HCT116 (cell line): Measurements from ENCODE around the gene RASAL2.

ENCODE experiments used
- EGR1 ChIP-seq: IDR thresholded peaks from 2 replicates; pipeline ENCODE4 v1.6.1; 2012; ENCODE audit warnings: low read depth
- EZH2 ChIP-seq: fragments of 200-600 bp; sonication (generic); IDR thresholded peaks from 2 replicates; pipeline ENCODE4 v1.6.1; 2017; ENCODE audit warnings: antibody characterized with exemption, mixed run types
- EZH2phosphoT487 ChIP-seq: fragments of 200-600 bp; IDR thresholded peaks from 2 replicates; pipeline ENCODE4 v1.6.1; 2018; ENCODE audit warnings: antibody characterized with exemption, borderline replicate concordance
- POLR2A ChIP-seq: IDR thresholded peaks from 2 replicates; pipeline ENCODE4 v1.7.0; 2011; ENCODE audit warnings: borderline replicate concordance; ENCODE audit not compliant: insufficient read depth, insufficient read length; ENCODE audit errors: extremely low read depth
- POLR2AphosphoS5 ChIP-seq: IDR thresholded peaks from 2 replicates; pipeline ENCODE4 v1.6.1; 2011; ENCODE audit warnings: mild to moderate bottlenecking, low read depth, low read length, moderate library complexity
- SP1 ChIP-seq: IDR thresholded peaks from 2 replicates; pipeline ENCODE4 v1.6.1; 2012; ENCODE audit warnings: low read depth
- TCF7L2 ChIP-seq: IDR thresholded peaks from 2 replicates; pipeline ENCODE4 v1.7.0; 2011; ENCODE audit warnings: borderline replicate concordance, inconsistent platforms; ENCODE audit not compliant: insufficient read depth, insufficient read length; ENCODE audit errors: extremely low read depth
- YY1 ChIP-seq: IDR thresholded peaks from 2 replicates; pipeline ENCODE4 v1.6.1; 2011; ENCODE audit warnings: low read length, low read depth, moderate library complexity, mild to moderate bottlenecking; ENCODE audit not compliant: insufficient replicate concordance; ENCODE audit errors: extremely low read depth
- ZNF274 ChIP-seq: fragments of 200-500 bp; sonication (Bioruptor generic); IDR thresholded peaks from 2 replicates; pipeline ENCODE4 v1.6.1; 2014; ENCODE audit warnings: mild to moderate bottlenecking, low read depth, low read length, inconsistent platforms
- TF ChIP-seq, protein P1 (sequence below), 3 experiments: fragments of 200-600 bp in 1 of 3; sonication (generic) in 1 of 3; IDR thresholded peaks in 2 of 3; conservative IDR thresholded peaks in 1 of 3; 2 replicates each; pipeline ENCODE4 v1.5.1; 2012 to 2017; ENCODE audit warnings: low read depth in 2 of 3, low read length in 2 of 3, antibody characterized with exemption in 1 of 3, borderline replicate concordance in 1 of 3, control low read depth in 1 of 3, mild to moderate bottlenecking in 1 of 3, mixed read lengths in 1 of 3, mixed run types in 1 of 3, moderate library complexity in 1 of 3; ENCODE audit not compliant: insufficient read depth in 1 of 3

DNA sequence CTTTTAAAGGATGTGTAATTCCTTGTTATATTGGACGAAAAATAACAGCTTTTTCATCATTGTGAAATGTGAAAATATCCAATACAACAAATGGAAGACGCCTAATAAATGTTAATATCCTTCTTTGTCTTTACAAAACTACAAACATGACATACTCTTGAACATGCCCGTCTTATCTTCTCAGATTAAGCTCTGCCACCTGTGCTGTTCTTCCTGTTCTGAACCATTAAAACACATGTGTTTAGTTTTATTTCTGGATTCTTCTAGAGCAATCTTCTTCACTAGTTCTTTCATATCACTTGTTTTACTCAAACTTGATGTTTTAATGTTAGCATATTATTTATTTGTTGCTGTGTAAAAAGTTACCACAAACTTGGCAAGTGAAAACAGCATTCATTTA is 255.9 kb downstream of the RASAL2 start:
- TF ChIP-seq, protein P1, sequence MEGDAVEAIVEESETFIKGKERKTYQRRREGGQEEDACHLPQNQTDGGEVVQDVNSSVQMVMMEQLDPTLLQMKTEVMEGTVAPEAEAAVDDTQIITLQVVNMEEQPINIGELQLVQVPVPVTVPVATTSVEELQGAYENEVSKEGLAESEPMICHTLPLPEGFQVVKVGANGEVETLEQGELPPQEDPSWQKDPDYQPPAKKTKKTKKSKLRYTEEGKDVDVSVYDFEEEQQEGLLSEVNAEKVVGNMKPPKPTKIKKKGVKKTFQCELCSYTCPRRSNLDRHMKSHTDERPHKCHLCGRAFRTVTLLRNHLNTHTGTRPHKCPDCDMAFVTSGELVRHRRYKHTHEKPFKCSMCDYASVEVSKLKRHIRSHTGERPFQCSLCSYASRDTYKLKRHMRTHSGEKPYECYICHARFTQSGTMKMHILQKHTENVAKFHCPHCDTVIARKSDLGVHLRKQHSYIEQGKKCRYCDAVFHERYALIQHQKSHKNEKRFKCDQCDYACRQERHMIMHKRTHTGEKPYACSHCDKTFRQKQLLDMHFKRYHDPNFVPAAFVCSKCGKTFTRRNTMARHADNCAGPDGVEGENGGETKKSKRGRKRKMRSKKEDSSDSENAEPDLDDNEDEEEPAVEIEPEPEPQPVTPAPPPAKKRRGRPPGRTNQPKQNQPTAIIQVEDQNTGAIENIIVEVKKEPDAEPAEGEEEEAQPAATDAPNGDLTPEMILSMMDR (IDR thresholded peaks at IDR 0.05 in 2 of 3, conservative IDR thresholded peaks at IDR 0.05 in 1 of 3; ENCODE audit: borderline replicate concordance in 1 of 3, insufficient read depth in 1 of 3, low read depth in 2 of 3, low read length in 2 of 3): no peak
- no peak for TF ChIP-seq TCF7L2
- TF ChIP-seq POLR2AphosphoS5: no peak
- TF ChIP-seq EZH2: no peak
- TF ChIP-seq POLR2A: no peak
- no peak for TF ChIP-seq YY1
- no peak for TF ChIP-seq EGR1
- no peak for TF ChIP-seq EZH2phosphoT487
- no peak for TF ChIP-seq ZNF274
- TF ChIP-seq SP1: no peak
